GM21526 (cell line): Measurements from ENCODE around the gene SLC50A1.

Source experiments
- ATAC-seq: cut with Tn5 transposase; IDR thresholded peaks from one replicate; pipeline ENCODE4 v1.9.1; 2021; ENCODE audit warnings: moderate library complexity; ENCODE audit not compliant: unreplicated experiment, low FRiP score

Gene SLC50A1

DNA sequence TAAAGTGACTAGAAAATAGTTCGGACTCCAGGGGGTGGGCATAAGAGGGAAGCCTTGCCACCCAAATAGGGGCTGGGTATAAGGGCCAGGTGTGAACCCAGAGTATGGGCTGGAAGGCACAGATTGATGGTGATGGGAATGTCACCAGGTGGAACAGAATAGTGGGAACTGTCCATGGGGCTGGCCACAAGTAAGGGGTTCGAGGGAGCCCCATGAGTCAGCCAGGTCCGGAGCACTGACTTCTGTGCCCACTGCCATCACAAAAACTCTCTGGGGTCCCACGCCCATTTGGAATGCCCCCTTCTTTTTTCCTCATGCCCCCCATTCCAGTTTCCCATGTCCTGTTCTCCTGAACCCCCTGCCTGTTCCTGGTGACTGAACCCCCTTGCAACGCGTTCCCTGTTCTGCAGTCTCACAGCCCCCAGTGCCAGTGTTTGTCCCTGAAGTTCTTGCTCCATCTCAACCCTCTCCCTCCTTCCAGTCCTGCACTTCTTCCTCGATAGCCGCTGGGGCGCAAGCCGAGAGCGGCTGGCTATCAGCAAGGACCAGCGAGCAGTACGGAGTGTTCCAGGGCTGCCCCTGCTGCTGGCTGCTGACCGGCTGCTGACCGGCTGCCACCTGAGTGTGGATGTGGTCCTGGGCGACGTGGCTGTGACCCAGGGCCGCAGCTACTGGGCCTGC, 45.9 kb downstream of the SLC50A1 start:
- no peak for ATAC-seq

DNA sequence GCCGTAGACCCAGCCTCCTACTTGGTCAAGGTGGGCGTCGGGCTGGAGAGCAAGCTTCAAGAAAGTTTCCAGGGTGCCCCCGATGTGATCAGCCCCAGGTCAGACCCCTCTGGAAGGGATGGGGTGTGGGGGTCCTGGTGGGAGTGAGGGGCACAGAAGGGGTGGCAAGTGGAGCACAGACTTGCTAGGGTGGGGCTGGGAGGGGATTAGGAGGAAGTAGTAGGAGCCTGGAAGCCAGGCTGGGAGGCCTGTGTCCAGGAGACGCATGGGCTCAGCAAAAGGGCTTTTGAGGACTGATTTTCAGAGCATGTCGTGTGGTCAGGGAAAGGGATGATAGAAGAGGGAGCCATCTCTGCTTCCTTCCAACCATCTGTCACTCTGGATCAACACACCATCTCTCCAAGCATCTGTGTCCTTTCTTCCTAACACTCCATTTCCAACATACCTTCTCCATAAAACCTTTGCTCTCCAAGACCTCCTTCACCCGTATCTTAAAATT, 46.4 kb downstream of the SLC50A1 start:
- ATAC-seq, result no peak

DNA sequence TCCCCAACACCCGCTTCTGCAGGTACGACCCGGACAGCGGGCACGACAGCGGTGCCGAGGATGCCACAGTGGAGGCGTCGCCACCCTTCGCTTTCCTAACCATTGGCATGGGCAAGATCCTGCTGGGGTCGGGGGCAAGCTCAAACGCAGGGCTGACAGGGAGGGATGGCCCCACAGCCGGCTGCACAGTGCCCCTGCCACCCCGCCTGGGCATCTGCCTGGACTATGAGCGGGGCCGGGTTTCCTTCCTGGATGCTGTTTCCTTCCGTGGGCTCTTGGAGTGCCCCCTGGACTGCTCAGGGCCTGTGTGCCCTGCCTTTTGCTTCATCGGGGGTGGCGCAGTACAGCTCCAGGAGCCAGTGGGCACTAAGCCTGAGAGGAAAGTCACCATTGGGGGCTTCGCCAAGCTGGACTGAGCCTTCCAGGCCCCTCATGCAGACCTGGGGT, 48.1 kb downstream of the SLC50A1 start:
- no peak for ATAC-seq

DNA sequence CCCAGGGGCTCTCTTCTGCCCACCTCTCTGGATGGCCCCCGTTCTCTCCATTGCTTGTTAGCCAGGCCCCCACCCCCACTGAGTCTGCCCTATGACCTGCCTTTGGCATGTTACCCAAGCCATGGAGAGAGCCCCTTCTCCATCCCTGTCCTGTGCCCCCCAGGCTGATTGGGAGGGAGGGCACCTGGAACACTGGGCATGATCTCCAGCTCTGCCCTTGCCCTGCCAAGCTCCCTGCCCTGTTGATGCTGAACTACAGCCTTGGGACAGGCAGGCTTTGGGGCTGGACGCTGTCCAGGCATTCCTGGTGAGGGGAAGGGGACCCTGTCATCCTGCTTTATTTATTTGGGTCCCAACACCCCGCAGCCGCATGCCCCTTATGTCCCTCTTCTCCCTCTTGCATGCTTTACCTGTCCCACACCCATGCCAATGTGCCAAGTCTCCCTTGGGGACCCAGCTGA, 48.7 kb downstream of the SLC50A1 start:
- ATAC-seq, result no peak

- peak; percentile 51 for ATAC-seq
Measured at GRCh38 chr1:155184835-155185782, 49.5 kb downstream of the SLC50A1 start.

DNA sequence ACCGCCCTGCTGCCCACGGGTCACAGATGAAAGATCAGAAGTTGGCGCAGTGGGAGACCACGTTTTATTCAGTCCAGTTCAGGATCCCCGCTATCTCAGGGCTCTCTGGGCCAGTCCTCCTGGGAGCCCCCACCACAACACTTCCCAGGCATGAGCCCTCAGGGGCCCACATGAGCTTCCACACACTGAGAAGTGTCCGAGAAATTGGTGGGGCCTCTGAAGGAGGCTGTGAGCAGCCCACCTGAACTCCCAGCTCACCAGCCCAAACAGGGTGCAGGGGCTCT, 50.1 kb downstream of the SLC50A1 start:
- no peak for ATAC-seq

GRCh38 chr1:155186067-155186793, 50.6 kb downstream of the SLC50A1 start:
- no peak for ATAC-seq

DNA sequence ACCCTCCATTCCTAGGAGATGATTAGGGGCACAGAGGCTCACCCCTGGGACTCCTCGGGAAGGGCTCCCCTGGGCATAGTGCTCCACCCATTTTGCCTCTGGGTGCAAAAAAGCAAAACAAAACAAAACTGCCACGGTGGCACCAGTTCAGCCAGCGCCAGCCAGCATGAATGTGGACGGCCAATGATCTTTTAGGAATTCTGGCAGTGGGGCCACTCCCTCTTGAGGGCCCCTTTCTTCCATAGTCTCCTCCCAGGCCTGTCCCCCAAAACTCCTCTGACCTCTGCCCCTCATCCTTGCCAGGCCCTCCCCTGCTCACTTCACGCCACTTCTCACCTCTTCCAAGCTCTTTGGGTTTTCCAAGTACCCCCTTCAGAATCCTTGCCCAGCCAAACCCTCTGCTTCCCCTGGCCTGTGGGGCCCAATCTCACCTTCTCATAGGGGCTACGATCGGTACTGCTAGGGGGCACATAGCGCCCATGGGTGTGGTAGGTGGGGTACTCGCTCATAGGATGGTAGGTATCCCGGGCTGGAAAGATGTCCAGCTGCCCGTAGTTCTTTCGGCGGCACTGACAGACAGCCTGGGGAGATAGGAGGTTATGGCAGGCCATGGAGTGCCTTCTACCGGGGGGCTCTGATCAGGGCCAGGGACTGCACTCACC, 51.3 kb downstream of the SLC50A1 start:
- no peak for ATAC-seq

DNA sequence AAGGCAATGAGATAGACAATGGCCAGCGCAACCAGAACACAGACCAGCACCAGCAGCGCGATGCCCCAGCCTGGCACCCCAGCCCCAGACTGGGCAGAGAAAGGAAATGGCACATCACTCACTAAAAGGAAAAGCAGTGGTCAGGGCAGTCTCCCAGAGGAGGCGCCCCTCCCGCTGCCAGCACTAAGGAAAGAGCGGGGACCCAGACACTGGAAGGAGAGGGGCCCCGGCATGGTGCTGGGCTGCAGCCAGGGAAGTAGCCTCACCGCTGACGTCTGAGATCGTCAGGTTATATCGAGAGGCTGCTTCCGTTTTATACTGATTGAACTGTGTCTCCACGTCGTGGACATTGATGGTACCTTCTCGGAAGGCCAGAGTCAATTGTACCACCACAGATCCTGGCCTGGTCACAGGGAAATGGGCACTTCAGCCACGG, 51.8 kb downstream of the SLC50A1 start:
- ATAC-seq, result no peak

GRCh38 chr1:155188268-155188667, 52.6 kb downstream of the SLC50A1 start:
- no peak for ATAC-seq
